GM12874 (cell line): ENCODE results near the gene RAB3GAP1.

ENCODE experiments used
- TF ChIP-seq, protein P1 (sequence below): IDR thresholded peaks from 2 replicates; pipeline ENCODE4 v1.5.1; 2011; ENCODE audit warnings: low read depth, mild to moderate bottlenecking, control low read depth, low read length, moderate library complexity; ENCODE audit not compliant: insufficient read depth

RAB3GAP1 gene

DNA sequence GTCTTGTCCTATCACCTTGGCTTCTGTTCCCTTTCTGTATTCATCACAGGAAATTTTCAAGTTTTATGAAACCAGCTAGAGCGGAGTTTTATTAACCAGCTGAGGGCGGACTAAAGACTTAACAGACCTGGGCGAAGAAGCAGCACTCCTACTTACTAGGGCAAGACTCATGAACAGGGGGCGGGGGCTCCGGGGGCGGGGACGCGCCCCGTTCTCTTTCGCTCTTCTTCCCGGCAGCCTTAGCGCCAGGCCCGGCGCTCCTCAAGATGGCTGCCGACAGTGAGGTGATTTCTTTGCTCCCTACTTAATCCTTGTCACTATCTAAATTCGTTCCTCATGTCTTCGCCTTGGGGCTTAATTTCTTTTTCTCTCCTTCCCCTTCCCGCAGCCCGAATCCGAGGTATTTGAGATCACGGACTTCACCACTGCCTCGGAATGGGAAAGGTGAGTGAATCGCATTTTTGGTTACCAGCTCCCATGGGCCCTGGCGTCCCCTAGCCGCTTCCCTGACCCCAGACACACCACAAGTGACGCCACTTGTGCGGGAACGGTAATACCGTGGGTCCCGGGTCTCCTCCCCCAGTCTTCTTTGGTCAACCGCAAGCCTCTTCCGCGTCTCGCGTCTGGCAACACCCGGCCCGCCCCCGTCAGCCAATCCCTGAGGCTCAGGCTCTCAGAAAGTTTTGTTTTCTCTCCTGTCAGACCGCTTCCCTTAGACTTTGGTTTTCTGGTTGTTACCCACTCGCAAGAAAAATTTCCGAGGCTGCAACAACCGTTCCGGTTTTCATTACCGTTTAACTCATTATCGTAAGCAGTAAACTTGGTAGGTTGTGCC, at the start of gene RAB3GAP1:
Gene RAB3GAP1, plus strand, starts transcription at position 251 of the 835 bp plus-strand sequence. Its CDS starts 16 bp downstream, at position 267.
- TF ChIP-seq, protein P1, sequence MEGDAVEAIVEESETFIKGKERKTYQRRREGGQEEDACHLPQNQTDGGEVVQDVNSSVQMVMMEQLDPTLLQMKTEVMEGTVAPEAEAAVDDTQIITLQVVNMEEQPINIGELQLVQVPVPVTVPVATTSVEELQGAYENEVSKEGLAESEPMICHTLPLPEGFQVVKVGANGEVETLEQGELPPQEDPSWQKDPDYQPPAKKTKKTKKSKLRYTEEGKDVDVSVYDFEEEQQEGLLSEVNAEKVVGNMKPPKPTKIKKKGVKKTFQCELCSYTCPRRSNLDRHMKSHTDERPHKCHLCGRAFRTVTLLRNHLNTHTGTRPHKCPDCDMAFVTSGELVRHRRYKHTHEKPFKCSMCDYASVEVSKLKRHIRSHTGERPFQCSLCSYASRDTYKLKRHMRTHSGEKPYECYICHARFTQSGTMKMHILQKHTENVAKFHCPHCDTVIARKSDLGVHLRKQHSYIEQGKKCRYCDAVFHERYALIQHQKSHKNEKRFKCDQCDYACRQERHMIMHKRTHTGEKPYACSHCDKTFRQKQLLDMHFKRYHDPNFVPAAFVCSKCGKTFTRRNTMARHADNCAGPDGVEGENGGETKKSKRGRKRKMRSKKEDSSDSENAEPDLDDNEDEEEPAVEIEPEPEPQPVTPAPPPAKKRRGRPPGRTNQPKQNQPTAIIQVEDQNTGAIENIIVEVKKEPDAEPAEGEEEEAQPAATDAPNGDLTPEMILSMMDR: no peak

GRCh38 chr2:135002836-135003235, 49.3 kb upstream of the RAB3GAP1 start:
- TF ChIP-seq, protein P1: no peak

DNA sequence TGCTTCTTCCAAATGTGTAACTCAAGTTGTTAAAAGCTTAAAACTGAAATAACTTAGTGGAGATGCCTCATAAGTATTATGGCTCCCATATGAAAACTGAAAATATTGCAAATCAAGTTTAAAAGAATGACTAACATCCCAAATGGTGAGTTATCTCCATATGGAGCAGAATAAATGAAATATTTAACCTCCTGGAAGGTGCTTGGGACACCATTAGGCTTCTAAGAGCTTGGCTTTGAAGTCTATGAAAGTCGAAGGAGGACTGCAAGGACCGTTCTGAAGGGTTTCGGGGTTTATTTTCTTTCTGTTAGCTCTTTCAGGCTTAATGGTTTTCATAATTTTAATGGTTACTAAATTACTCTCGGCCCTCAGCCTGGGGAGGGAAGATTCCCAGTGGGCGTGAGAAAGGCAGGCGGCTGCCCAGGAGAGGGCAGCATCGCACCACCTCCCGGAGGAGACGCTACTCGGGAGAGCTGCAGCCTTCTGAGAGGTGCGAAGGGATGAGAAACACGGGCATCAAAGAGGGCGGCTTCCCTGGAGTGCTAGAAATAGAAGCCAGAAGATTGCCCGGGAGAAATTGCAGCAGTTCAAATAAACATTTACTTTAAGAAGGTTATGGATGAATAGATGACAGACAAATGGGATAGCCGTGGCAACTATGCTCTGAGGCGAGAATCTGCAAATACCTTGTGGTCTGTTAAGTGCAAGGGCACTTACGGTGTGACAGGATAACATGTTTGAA, 47.9 kb upstream of the RAB3GAP1 start:
- TF ChIP-seq, protein P1: peak; percentile 84

DNA sequence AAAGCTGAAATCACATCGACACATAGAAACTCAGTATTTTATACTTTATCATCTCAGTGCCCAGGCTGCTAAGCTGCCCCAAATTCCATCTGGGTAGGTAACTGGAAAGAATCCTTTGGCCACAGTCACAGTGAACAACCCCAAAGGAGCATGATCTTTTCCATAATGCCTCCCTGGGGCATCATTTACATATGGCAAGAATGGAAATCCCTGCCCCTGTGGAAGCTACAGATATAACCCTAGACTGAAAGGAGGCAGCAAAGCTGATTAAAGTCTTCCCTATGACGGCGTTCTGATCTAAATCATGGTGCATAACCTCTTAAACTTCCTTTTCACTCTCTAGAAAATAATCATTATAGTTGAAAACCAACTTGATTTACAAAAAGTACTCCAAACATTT, 46.3 kb upstream of the RAB3GAP1 start:
- TF ChIP-seq, protein P1: no peak

DNA sequence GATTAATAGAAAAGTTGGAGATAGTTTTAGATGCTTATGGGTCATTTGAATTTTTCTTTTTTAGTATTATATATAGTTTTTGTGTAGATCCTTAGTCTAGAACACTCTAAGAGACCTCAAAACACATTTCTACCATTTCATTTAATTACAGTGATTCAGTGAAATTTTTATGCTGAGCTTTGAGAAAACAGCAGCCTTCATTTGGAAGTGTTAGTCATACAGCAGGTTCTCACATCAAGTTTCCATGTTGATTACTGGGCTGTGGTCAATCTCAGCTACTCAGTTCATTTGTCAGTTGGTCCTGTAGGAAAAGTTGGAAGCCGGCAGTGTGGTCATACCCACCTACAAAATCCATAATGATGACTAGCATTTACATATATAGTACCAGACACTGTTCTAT, 42.8 kb upstream of the RAB3GAP1 start:
- TF ChIP-seq, protein P1: no peak

- TF ChIP-seq, protein P1: no peak
Observed at GRCh38 chr2:135010200-135010942, 41.7 kb upstream of the RAB3GAP1 start.

DNA sequence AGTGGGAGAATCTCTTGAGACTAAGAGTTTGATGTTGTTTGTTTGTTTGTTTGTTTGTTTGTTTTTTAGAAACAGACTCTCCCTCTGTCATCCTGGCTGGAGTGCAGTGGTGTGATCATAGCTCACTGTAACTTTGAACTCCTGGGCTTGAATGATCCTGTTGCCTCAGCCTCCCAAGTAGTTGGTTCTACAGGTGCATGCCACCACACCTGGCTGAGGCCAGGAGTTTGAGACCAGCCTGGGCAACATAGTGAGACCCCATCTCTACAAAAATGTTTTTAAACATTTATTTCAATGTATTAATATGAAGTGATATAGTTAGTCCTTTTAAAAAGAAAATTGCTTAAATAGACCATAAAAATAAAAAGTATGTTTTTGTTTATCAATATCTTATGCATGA, 40.5 kb upstream of the RAB3GAP1 start:
- TF ChIP-seq, protein P1: no peak
